HuH-7.5 (cell line): ENCODE data around the gene SNX1.

Source experiments
- DNase-seq: peaks from one replicate; pipeline ENCODE4 v3.0.0; 2011; ENCODE audit warnings: low spot score

The SNX1 gene

DNA sequence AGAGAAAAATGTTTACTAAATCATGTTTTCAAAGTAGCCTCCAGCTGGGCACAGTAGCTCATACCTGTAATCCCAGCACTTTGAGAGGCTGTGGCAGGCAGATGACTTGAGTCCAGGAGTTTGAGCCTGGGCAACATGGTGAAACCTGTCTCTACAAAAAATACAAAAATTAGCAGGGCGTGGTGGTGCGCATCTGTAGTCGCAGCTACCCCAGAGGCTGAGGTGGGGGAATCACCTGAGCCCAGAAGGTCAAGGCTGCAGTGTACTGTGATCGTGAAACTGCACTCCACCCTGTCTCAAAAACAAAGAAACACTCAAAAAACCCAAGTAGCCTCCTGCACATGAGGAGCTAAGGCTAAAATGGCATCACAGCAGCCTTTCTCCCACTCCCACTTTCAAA is 68.7 kb downstream of the SNX1 start:
- no peak for DNase-seq

DNA sequence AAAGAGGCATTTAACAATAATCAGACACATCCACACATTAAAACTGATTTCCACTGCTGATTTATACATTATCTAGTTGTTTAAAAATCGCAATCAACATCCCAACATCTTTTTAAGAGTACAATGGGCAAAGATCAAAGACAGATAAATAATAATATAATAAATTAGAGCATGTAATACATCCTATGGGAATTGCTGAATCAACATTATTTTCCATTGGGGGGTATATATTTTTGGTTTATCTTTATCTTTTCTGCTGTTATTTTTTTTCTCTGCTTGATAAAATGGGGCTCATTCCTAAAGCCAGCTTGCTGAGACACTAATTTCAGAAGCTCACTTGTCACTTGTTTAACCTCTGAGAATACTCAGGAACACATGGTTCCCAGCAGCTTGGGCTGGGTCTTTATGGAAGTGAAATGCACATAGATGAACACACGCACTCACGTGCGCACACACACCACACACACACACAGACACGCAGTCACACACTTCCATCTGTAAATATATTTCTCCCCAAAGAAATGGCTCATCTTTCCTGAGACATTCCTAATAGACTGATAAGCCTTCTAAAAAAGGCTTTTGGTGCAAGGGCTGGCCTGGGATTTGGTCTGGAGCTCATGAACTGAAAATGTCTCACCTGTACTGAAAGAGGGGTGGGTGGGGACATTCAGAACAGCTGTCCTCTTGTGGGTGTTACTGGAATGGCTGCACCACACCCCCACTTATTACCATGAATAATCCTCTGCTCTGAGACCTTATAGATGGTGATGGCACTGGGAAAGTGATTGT is 70.5 kb downstream of the SNX1 start:
- DNase-seq = no peak

DNA sequence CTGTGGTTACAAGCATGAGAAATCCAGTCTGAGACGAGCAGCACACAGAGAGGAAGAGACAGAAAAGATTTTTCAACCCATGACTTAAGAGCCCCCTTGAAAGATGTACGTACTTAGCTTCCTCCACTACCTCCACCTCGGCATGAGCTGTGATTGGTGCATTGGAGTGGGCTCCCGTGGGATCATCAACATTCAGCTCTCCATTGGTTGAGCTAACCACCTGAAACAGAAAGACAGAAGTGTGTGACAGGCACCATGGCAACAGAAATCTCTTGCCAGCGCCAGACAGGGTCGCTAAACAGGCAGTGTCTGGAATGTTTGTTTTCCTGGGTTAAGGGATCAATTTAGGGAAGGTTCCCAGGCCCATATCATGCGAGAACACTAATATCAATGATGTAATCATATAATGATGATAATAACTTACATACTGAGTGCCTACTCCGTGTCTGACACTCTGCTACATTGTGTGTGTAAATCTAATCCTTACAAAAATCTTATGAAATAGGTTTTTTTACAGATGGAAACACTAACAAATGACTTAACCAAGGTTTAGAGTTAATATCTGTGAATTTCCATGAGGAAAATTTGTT is 84.5 kb downstream of the SNX1 start:
- no peak for DNase-seq

DNA sequence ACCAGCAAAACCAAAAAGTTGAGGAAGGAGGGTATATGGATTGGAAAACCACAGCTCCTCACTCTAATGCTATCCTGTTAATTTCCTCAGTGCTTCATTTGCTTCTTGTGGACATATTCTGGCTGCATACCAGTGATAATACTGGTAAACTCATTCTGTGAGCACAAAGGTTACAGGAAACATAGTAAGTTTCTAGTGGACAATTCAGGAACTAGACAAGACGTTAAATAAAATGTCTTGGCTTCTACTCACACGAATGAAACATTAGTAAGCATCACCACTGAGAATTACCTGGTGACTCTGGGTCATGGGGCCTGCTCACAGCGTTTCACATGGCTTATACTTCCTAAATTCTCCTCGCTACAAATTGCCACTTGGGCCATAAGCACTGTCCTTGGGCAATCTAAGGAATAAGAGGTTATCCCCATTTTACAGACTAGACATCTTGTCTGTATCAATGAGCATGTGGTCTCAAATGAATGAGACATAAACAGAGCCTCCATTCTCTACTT is 87.1 kb downstream of the SNX1 start:
- no peak for DNase-seq

DNA sequence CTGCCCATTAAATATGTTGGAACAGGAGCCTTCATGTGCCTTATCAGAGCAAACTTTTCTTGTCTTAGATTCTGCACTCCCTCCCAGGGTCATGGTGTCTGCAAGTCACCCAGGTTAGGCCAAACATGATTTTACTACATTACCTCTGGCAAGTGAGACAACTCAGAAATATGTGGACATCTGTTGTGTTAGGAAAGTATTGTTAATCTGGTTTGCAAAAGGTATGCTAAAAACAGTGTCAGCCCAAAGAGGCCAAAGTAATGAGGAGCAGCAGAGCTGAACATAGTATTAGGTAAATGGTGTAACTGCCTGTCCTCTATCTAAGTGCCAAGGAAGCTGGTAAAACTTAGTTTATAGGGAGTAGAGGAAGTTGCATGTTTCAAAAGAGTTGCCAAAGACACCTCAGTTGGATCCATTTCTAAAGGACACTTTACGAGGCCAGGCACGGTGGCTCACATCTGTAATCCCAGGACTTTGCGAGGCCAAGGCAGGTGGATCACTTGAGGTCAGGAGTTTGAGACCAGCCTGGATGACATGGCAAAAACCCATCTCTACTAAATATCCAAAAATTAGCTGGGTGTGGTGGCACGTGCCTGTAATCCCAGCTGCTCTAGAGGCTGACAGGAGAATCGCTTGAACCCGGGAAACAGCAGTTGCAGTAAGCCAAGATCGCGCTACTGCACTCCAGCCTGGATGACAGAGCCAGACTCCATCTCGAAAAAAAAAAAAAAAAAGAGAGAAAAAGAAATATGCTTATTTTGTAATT is 89.5 kb downstream of the SNX1 start:
- no peak for DNase-seq

DNA sequence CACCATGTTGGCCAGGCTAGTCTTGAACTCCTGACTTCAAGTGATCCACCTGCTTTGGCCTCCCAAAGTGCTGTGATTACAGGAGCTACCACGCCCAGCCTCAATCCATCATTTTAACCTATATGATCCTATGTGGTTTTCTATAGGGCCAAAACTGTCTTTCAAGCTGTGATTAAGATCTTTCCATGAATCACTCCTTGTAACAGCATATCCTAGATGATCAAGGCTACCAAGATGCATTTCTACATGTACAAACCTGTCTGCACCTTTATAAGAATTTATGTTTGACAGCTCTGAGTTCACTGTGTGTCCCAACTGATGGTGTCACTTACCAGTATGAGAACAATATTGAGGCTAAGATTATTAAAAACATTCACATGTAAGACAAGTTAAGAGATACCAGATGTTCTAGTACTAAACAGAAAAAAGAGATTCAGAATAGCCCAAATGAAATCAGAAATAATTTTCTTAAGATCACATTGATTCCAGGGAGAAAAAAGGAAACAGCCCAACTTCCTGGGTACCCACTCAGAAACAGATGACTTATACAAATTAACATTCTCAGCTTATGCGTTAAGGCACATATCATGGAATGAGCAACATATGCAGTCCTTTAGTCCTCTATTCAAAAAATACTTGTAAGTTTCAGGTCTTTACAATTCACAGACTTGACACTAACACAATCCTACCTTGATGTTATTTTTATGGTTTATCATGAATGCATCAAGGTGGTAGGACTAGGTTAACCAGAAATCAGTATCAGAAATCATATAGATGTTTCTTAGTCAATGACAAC is 91.8 kb downstream of the SNX1 start:
- DNase-seq = no peak
